ENCODE measurements around the gene ARHGAP32. TPM values are rescaled to one million over a fixed set of nuclear protein-coding genes. Genes with fewer than 3 reads are reported as not detected.

Gene ARHGAP32
- total RNA-seq, 4 donors from 2014 or later: 41.3 to 108 (median 101) TPM

DNA sequence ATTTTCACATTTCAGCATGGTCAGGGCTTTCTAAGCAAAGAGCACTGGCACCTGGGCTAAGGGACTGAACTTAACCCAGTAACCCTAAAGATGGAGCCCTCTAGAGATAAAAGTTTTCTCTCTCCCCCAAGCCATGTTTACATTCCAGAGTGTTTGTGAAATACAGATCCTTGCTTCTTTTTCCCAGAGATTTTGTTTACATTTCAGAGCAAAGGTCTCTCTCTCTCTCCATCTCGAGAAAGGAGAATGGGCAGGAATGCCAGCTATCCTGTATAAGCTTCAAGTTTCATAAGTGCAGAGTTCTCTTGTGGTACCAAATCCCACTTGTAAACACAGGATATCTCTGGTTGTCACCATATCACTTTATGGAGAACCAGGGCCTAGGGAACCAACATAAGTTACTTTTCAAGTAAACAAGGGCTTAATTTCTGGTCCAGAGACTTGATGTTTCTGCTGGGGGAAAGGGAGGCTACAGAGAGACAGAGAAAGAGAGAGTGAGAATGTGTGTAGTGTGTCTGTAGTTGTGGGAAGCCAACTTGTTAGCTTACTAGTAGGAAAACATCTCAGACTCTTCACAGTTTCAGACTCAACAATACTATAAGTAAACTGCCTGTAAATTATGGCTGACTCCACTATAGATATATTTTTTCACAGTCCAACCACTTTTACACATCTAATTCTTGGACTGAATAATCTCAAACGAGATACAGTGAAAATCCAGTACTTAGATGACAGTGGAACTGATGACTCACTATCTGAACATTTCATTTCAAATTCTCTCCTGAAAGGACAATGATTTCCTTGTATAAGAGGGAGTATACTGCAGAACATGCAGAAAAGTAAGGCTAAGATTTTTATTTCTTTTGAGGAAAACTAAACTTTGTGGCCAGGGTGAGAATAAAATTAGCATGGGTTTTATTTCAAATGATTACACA, 76.2 kb downstream of the ARHGAP32 start:
- no peaks in the 10 kb centered on the region for H3K4me1 ChIP-seq
- no peak for DNase-seq
- H3K9me3 ChIP-seq: no peaks in the 10 kb centered on the region

DNA sequence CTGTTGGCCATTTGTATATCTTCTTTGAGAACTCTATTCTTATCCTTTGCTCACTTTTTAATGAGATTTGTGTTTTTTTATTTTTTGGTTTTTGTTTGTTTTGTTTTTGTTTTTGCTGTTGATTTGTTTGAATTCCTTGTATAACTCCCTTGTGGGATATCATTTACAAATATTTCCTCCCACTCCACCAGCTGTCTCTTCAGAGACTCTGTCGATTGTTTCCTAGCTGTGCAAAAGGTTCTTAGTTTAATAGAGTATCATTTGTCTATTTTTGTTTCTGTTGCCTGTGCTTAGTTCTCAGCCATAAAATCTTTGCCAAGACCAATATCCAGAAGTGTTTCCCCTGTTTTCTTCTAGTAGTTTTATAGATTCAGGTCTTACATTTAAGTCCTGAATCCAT, 82.4 kb downstream of the ARHGAP32 start:
- H3K4me3 ChIP-seq: no peak overlapping the region
- DNase-seq: no peak
- H3K36me3 ChIP-seq: no peaks in the 10 kb centered on the region
- H3K27ac ChIP-seq: no peak overlapping the region
- H3K27me3 ChIP-seq: no peaks in the 10 kb centered on the region
- TF ChIP-seq POLR2A (IDR thresholded peaks at IDR 0.05): no peak
- TF ChIP-seq, protein P1, sequence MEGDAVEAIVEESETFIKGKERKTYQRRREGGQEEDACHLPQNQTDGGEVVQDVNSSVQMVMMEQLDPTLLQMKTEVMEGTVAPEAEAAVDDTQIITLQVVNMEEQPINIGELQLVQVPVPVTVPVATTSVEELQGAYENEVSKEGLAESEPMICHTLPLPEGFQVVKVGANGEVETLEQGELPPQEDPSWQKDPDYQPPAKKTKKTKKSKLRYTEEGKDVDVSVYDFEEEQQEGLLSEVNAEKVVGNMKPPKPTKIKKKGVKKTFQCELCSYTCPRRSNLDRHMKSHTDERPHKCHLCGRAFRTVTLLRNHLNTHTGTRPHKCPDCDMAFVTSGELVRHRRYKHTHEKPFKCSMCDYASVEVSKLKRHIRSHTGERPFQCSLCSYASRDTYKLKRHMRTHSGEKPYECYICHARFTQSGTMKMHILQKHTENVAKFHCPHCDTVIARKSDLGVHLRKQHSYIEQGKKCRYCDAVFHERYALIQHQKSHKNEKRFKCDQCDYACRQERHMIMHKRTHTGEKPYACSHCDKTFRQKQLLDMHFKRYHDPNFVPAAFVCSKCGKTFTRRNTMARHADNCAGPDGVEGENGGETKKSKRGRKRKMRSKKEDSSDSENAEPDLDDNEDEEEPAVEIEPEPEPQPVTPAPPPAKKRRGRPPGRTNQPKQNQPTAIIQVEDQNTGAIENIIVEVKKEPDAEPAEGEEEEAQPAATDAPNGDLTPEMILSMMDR (IDR thresholded peaks at IDR 0.05): no peak
- no peaks in the 10 kb centered on the region for H3K9me3 ChIP-seq
- no peaks in the 10 kb centered on the region for H3K4me1 ChIP-seq

More for the DNA sequence above, 76.2 kb downstream of the ARHGAP32 start:
- Histone ChIP-seq H3K27ac (no peak overlapping the region), H3K36me3 (no peaks in the 10 kb centered on the region), H3K27me3 (no peaks in the 10 kb centered on the region), H3K4me3 (no peak overlapping the region)
- TF ChIP-seq, protein P1 (IDR thresholded peaks at IDR 0.05): no peak
- no peak for TF ChIP-seq POLR2A (IDR thresholded peaks at IDR 0.05)

DNA sequence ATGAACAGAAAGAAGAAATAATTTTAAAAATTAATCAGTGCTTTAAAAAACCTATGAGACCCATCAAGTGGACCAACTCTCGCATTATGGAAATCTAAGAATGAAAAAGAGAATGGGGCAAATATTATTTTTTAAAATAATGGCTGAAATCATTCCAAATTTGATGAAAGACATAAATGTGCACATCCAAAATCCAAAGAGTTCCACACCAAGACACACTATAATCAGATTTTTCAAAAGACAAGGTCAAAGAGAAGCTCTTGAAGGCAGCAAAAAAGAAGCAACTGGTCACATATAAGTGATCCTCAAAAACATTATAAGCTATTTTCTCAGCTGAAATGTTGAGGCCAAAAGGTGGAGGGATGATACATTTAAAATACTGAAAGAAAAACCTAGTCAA, 85.3 kb downstream of the ARHGAP32 start:
- TF ChIP-seq, protein P1 (IDR thresholded peaks at IDR 0.05): no peak
- TF ChIP-seq POLR2A (IDR thresholded peaks at IDR 0.05): no peak
- H3K36me3 ChIP-seq: no peaks in the 10 kb centered on the region

DNA sequence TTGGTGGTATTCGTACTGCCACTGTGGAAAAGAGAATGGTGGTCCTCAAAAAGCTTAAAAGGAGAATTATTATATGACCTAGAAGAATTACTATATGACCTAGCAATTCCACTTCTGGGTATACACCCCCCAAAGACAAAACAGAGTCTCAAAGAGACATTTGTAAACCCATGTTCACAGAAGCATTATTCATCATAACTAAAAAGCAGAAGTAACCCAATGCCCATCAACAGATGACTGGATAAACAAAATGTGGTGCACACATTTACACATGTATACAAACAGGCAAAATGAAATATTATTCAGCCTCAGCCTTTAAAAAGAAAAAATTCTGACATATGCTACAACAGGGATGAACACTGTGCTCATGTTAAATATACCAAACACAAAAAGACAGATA, 89.4 kb downstream of the ARHGAP32 start:
- no peak overlapping the region for H3K4me3 ChIP-seq
- no peak for DNase-seq
- H3K4me1 ChIP-seq: no peaks in the 10 kb centered on the region
- no peaks in the 10 kb centered on the region for H3K36me3 ChIP-seq
- no peak for TF ChIP-seq POLR2A (IDR thresholded peaks at IDR 0.05)
- no peak overlapping the region for H3K27ac ChIP-seq
- no peaks in the 10 kb centered on the region for H3K9me3 ChIP-seq
- no peaks in the 10 kb centered on the region for H3K27me3 ChIP-seq

More for the DNA sequence above, 85.3 kb downstream of the ARHGAP32 start:
- DNase-seq: no peak
- Histone ChIP-seq H3K4me1 (no peaks in the 10 kb centered on the region), H3K27me3 (no peaks in the 10 kb centered on the region), H3K4me3 (no peak overlapping the region), H3K27ac (no peak overlapping the region), H3K9me3 (no peaks in the 10 kb centered on the region)

DNA sequence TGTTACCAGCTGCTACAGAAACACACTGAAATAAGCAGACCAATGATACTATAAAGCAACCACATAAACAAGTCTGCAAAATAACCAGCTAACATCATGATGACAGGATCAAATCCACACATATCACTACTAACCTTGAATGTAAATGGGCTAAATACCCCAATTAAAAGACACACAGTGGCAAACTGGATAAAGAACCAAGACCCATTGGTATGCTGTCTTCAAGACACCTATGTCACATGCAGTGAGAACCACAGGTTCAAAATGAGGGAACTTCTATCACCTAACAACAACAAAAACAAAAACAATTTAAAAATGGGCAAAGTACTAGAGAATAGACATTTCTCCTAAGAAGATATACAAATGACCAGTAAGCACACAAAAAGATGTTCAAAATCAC, 89.9 kb downstream of the ARHGAP32 start:
- no peak overlapping the region for H3K27ac ChIP-seq
- no peak for DNase-seq

DNA sequence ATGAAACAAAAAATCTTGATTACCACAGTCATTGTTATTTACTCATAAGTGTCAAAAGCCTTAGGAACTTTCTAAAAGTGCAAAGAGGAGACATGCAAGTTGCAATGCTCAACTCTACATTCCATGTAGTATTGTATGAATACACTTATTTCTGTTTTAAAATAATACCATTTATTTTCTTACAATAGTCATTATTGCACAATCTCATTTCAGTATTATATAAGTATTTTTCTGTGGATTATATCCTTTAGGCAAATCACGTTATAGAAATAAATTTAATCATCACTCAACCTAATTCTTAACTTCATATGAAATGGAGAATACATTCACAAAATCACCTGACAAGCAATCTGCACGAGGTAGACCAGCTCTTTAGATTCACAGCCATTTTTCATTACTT, 98.8 kb downstream of the ARHGAP32 start:
- TF ChIP-seq, protein P1 (IDR thresholded peaks at IDR 0.05): no peak
- TF ChIP-seq POLR2A (IDR thresholded peaks at IDR 0.05): no peak

More for the DNA sequence above, 89.9 kb downstream of the ARHGAP32 start:
- H3K27me3 ChIP-seq: no peaks in the 10 kb centered on the region
- H3K4me1 ChIP-seq: no peaks in the 10 kb centered on the region
- no peaks in the 10 kb centered on the region for H3K9me3 ChIP-seq
- no peaks in the 10 kb centered on the region for H3K36me3 ChIP-seq
- TF ChIP-seq POLR2A (IDR thresholded peaks at IDR 0.05): no peak
- TF ChIP-seq, protein P1 (IDR thresholded peaks at IDR 0.05): no peak
- no peak overlapping the region for H3K4me3 ChIP-seq

More for the DNA sequence above, 98.8 kb downstream of the ARHGAP32 start:
- Histone ChIP-seq H3K36me3 (peaks cover 0 to 3% (median 0%) of the 10 kb centered on the region in 3 donors), H3K27ac (no peak overlapping the region), H3K4me1 (no peaks in the 10 kb centered on the region), H3K4me3 (no peak overlapping the region), H3K27me3 (no peaks in the 10 kb centered on the region), H3K9me3 (no peaks in the 10 kb centered on the region)
- no peak for DNase-seq
